ENCODE data around the gene LPP.

Gene LPP

GRCh38 chr3:188868803-188869202 lies 714.8 kb downstream of the LPP start:
- no peaks in the 10 kb centered on the region for H3K27me3 ChIP-seq (ENCODE audit: insufficient read depth, poor library complexity, severe bottlenecking)
- ATAC-seq (ENCODE audit: low read depth) (no peak), DNase-seq (ENCODE audit: low spot score) (no peak)
- no peaks in the 10 kb centered on the region for H3K9me3 ChIP-seq (ENCODE audit: severe bottlenecking)
- peaks cover 6% of the 10 kb centered on the region for H3K36me3 ChIP-seq (ENCODE audit: low read depth)
- H3K27ac ChIP-seq (ENCODE audit: poor library complexity, severe bottlenecking): no peak overlapping the region
- TF ChIP-seq CTCF (IDR thresholded peaks at IDR 0.05; ENCODE audit: poor library complexity, severe bottlenecking): no peak
- H3K4me3 ChIP-seq (ENCODE audit: severe bottlenecking): no peak overlapping the region
- H3K4me1 ChIP-seq (ENCODE audit: insufficient read depth, poor library complexity, severe bottlenecking): no peaks in the 10 kb centered on the region

GRCh38 chr3:188869628-188870027 lies 715.7 kb downstream of the LPP start:
- Histone ChIP-seq H3K4me1 (ENCODE audit: insufficient read depth, poor library complexity, severe bottlenecking) (no peaks in the 10 kb centered on the region), H3K27me3 (ENCODE audit: insufficient read depth, poor library complexity, severe bottlenecking) (no peaks in the 10 kb centered on the region), H3K9me3 (ENCODE audit: severe bottlenecking) (no peaks in the 10 kb centered on the region), H3K36me3 (ENCODE audit: low read depth) (peaks cover 11% of the 10 kb centered on the region), H3K27ac (ENCODE audit: poor library complexity, severe bottlenecking) (no peak overlapping the region), H3K4me3 (ENCODE audit: severe bottlenecking) (no peak overlapping the region)
- DNase-seq (ENCODE audit: low spot score) (no peak), ATAC-seq (ENCODE audit: low read depth) (no peak)
- TF ChIP-seq CTCF (IDR thresholded peaks at IDR 0.05; ENCODE audit: poor library complexity, severe bottlenecking): no peak

GRCh38 chr3:188870431-188870830 lies 716.5 kb downstream of the LPP start:
- DNase-seq (ENCODE audit: low spot score) (no peak), ATAC-seq (ENCODE audit: low read depth) (no peak)
- TF ChIP-seq CTCF (IDR thresholded peaks at IDR 0.05; ENCODE audit: poor library complexity, severe bottlenecking): no peak
- Histone ChIP-seq H3K27ac (ENCODE audit: poor library complexity, severe bottlenecking) (no peak overlapping the region), H3K9me3 (ENCODE audit: severe bottlenecking) (no peaks in the 10 kb centered on the region), H3K27me3 (ENCODE audit: insufficient read depth, poor library complexity, severe bottlenecking) (no peaks in the 10 kb centered on the region), H3K36me3 (ENCODE audit: low read depth) (peaks cover 19% of the 10 kb centered on the region), H3K4me1 (ENCODE audit: insufficient read depth, poor library complexity, severe bottlenecking) (no peaks in the 10 kb centered on the region), H3K4me3 (ENCODE audit: severe bottlenecking) (no peak overlapping the region)

- ATAC-seq (ENCODE audit: low read depth): no peak
- no peaks in the 10 kb centered on the region for H3K27me3 ChIP-seq (ENCODE audit: insufficient read depth, poor library complexity, severe bottlenecking)
- no peak overlapping the region for H3K4me3 ChIP-seq (ENCODE audit: severe bottlenecking)
- H3K27ac ChIP-seq (ENCODE audit: poor library complexity, severe bottlenecking): no peak overlapping the region
- no peaks in the 10 kb centered on the region for H3K9me3 ChIP-seq (ENCODE audit: severe bottlenecking)
- no peak for DNase-seq (ENCODE audit: low spot score)
- no peak for TF ChIP-seq CTCF (IDR thresholded peaks at IDR 0.05; ENCODE audit: poor library complexity, severe bottlenecking)
- peaks cover 3% of the 10 kb centered on the region for H3K4me1 ChIP-seq (ENCODE audit: insufficient read depth, poor library complexity, severe bottlenecking)
- H3K36me3 ChIP-seq (ENCODE audit: low read depth): peaks cover 18% of the 10 kb centered on the region
Observed at GRCh38 chr3:188874576-188874975, 720.6 kb downstream of the LPP start.

- DNase-seq (ENCODE audit: low spot score): no peak
- no peak overlapping the region for H3K4me3 ChIP-seq (ENCODE audit: severe bottlenecking)
- H3K9me3 ChIP-seq (ENCODE audit: severe bottlenecking): no peaks in the 10 kb centered on the region
- H3K36me3 ChIP-seq (ENCODE audit: low read depth): peaks cover 18% of the 10 kb centered on the region
- H3K4me1 ChIP-seq (ENCODE audit: insufficient read depth, poor library complexity, severe bottlenecking): peaks cover 3% of the 10 kb centered on the region
- no peaks in the 10 kb centered on the region for H3K27me3 ChIP-seq (ENCODE audit: insufficient read depth, poor library complexity, severe bottlenecking)
- no peak for ATAC-seq (ENCODE audit: low read depth)
- no peak overlapping the region for H3K27ac ChIP-seq (ENCODE audit: poor library complexity, severe bottlenecking)
- TF ChIP-seq CTCF (IDR thresholded peaks at IDR 0.05; ENCODE audit: poor library complexity, severe bottlenecking): no peak
Observed at GRCh38 chr3:188875413-188875812, 721.5 kb downstream of the LPP start.
